C4-2B (cell line): ENCODE measurements around the gene THYN1.

Source experiments
- H3K27ac ChIP-seq: fragments of 450-650 bp; 2 replicates; pipeline ENCODE4 v1.5.1; 2017
- CTCF ChIP-seq: fragments of 450-650 bp; conservative IDR thresholded peaks from 2 replicates; pipeline ENCODE4 v1.5.1; 2017; ENCODE audit warnings: mild to moderate bottlenecking
- ZFX ChIP-seq: fragments of 450-650 bp; IDR thresholded peaks from 2 replicates; pipeline ENCODE4 v1.6.1; 2017

The THYN1 gene

GRCh38 chr11:134206185-134206584 is 47.0 kb downstream of the THYN1 start:
- TF ChIP-seq ZFX = no peak
- TF ChIP-seq CTCF = no peak
- no peak overlapping the region for H3K27ac ChIP-seq

GRCh38 chr11:134205729-134206128 is 47.4 kb downstream of the THYN1 start:
- no peak overlapping the region for H3K27ac ChIP-seq
- TF ChIP-seq CTCF (no peak), ZFX (no peak)

DNA sequence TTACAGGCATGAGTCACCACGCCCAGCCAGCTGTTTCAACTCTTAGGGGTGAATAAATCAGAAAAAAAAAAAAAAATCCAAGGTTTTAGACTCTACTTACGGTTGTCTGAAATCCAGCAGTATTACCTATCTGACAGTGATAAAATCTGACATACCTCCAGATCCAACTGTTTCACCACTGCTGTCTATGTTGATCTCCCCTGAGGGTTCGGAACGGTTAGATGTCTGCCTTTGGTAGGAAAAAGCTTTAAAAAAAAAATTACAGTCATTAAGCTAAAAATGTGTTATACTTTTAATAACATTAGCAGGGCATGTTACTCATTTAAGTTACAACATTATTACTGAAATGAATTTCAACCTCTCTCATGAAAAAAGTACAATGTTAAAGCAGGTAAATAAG is 50.5 kb downstream of the THYN1 start:
- TF ChIP-seq ZFX (no peak), CTCF (no peak)
- no peak overlapping the region for H3K27ac ChIP-seq

DNA sequence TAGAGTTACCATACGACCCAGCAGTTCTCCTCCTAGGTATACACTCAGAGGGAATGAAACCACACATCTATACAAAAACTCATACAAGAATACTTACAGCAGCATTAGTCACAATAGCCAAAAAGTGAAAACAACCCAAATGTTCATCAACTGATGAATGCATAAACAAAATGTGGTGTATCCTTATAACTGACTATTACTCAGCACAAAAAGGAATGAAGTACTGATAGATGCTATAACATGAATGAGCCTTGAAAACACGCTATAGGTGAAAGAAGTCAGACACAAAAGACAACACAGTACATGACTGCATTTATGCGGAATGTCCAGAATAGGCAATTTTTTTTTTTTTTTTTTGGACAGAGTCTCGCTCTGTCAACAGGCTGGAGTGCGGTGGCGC is 52.5 kb downstream of the THYN1 start:
- TF ChIP-seq CTCF (no peak), ZFX (no peak)
- no peak overlapping the region for H3K27ac ChIP-seq

- TF ChIP-seq CTCF (no peak), ZFX (no peak)
- no peak overlapping the region for H3K27ac ChIP-seq
Measured at GRCh38 chr11:134199531-134199930, 53.6 kb downstream of the THYN1 start.
